H9 (cell line): Measurements from ENCODE around the gene GDI1. TPM values are rescaled to one million over a fixed set of nuclear protein-coding genes. Genes with fewer than 3 reads are reported as not detected.

Experiments used
- DNase-seq: peaks from one replicate; pipeline ENCODE4 v3.0.0-alpha.2; 2017
- H2AFZ ChIP-seq: one replicate; pipeline ENCODE4 v1.6.1; 2013; ENCODE audit warnings: mild to moderate bottlenecking, low read length, control low read depth, moderate library complexity
- H2AK5ac ChIP-seq: 2 replicates; pipeline ENCODE4 v1.6.1; 2013; ENCODE audit warnings: low read length, control low read depth, mixed read lengths; ENCODE audit not compliant: insufficient read length
- H2BK120ac ChIP-seq: one replicate; pipeline ENCODE4 v1.6.1; 2013; ENCODE audit warnings: low read depth, mild to moderate bottlenecking, low read length, control low read depth, inconsistent platforms; ENCODE audit not compliant: poor library complexity, severe bottlenecking
- H2BK12ac ChIP-seq: 2 replicates; pipeline ENCODE4 v1.6.1; 2013; ENCODE audit warnings: low read length, control low read depth, mixed read lengths, low read depth; ENCODE audit not compliant: insufficient read length
- H2BK15ac ChIP-seq: 2 replicates; pipeline ENCODE4 v1.6.1; 2013; ENCODE audit warnings: low read depth, low read length, control low read depth
- H2BK20ac ChIP-seq: one replicate; pipeline ENCODE4 v1.6.1; 2013; ENCODE audit warnings: low read depth, mild to moderate bottlenecking, low read length, control low read depth, inconsistent platforms; ENCODE audit not compliant: poor library complexity, severe bottlenecking
- H2BK5ac ChIP-seq: 2 replicates; pipeline ENCODE4 v1.6.1; 2013; ENCODE audit warnings: low read length, control low read depth, mixed read lengths; ENCODE audit not compliant: insufficient read length
- H3K14ac ChIP-seq: 2 replicates; pipeline ENCODE4 v1.6.1; 2013; ENCODE audit warnings: low read length, control low read depth; ENCODE audit not compliant: insufficient read depth
- H3K18ac ChIP-seq: 2 replicates; pipeline ENCODE4 v1.6.1; 2013; ENCODE audit warnings: low read depth, mild to moderate bottlenecking, mixed read lengths, low read length, control low read depth; ENCODE audit not compliant: insufficient read length
- H3K23ac ChIP-seq: 2 replicates; pipeline ENCODE4 v1.6.1; 2013; ENCODE audit warnings: low read length, control low read depth, mixed read lengths, low read depth; ENCODE audit not compliant: insufficient read length
- H3K23me2 ChIP-seq: 2 replicates; pipeline ENCODE4 v1.6.1; 2013; ENCODE audit warnings: low read depth, mild to moderate bottlenecking, mixed read lengths, low read length, control low read depth; ENCODE audit not compliant: insufficient read length, poor library complexity, severe bottlenecking
- H3K27ac ChIP-seq: 2 replicates; pipeline ENCODE4 v1.5.1; 2013; ENCODE audit warnings: low read length, control low read depth, mixed read lengths, low read depth; ENCODE audit not compliant: insufficient read length
- H3K27me3 ChIP-seq: 2 replicates; pipeline ENCODE4 v1.6.1; 2013; ENCODE audit warnings: low read length, control low read depth, inconsistent platforms; ENCODE audit not compliant: insufficient read depth
- H3K4ac ChIP-seq: 2 replicates; pipeline ENCODE4 v1.6.1; 2013; ENCODE audit warnings: low read depth, mild to moderate bottlenecking, control low read depth, inconsistent platforms, low read length, moderate library complexity
- H3K4me1 ChIP-seq: 2 replicates; pipeline ENCODE4 v1.6.1; 2013; ENCODE audit warnings: low read length, control low read depth, inconsistent platforms; ENCODE audit not compliant: insufficient read depth
- H3K4me2 ChIP-seq: 2 replicates; pipeline ENCODE4 v1.6.1; 2013; ENCODE audit warnings: low read length, control low read depth, mixed read lengths; ENCODE audit not compliant: insufficient read length, insufficient read depth
- H3K56ac ChIP-seq: 2 replicates; pipeline ENCODE4 v1.6.1; 2013; ENCODE audit warnings: low read depth, mild to moderate bottlenecking, mixed read lengths, low read length, control low read depth; ENCODE audit not compliant: insufficient read length
- H3K79me1 ChIP-seq: 2 replicates; pipeline ENCODE4 v1.6.1; 2013; ENCODE audit warnings: low read depth, mild to moderate bottlenecking, moderate library complexity, low read length, control low read depth, inconsistent platforms; ENCODE audit not compliant: insufficient read depth, poor library complexity, severe bottlenecking
- H3K79me2 ChIP-seq: 2 replicates; pipeline ENCODE4 v1.6.1; 2013; ENCODE audit warnings: low read length, control low read depth, inconsistent platforms; ENCODE audit not compliant: insufficient read depth
- H3K9ac ChIP-seq: 2 replicates; pipeline ENCODE4 v1.6.1; 2013; ENCODE audit warnings: low read length, control low read depth, mixed read lengths; ENCODE audit not compliant: insufficient read length; ENCODE audit errors: extremely low read depth
- H3K9me3 ChIP-seq: one replicate; pipeline ENCODE4 v1.6.1; 2013; ENCODE audit warnings: low read depth, low read length, inconsistent platforms; ENCODE audit not compliant: control insufficient read depth
- H3T11ph ChIP-seq: one replicate; pipeline ENCODE4 v1.6.1; 2013; ENCODE audit warnings: mild to moderate bottlenecking, low read length, control low read depth, inconsistent platforms
- H4K20me1 ChIP-seq: one replicate; pipeline ENCODE4 v1.6.1; 2013; ENCODE audit not compliant: control insufficient read depth, insufficient read length, insufficient read depth
- H4K5ac ChIP-seq: 2 replicates; pipeline ENCODE4 v1.6.1; 2013; ENCODE audit warnings: low read depth, mild to moderate bottlenecking, mixed read lengths, low read length, control low read depth; ENCODE audit not compliant: insufficient read length
- H4K8ac ChIP-seq: replicated peaks from 2 replicates; pipeline ENCODE4 v1.6.1; 2013; ENCODE audit warnings: low read length, control low read depth, mixed read lengths, low read depth; ENCODE audit not compliant: insufficient read length
- H4K91ac ChIP-seq: 2 replicates; pipeline ENCODE4 v1.6.1; 2013; ENCODE audit warnings: low read depth, mild to moderate bottlenecking, moderate library complexity, mixed read lengths, low read length, control low read depth; ENCODE audit not compliant: insufficient read length
- H3K27ac Mint-ChIP-seq, 3 experiments: 2 replicates in 2 of 3; 3 replicates in 1 of 3; pipeline ENCODE4 v1.8.0; 2020 to 2021; ENCODE audit warnings: mixed read lengths in 3 of 3, mild to moderate bottlenecking in 1 of 3, moderate library complexity in 1 of 3
- H3K27me3 Mint-ChIP-seq: 2 replicates; pipeline ENCODE4 v1.8.0; 2021; ENCODE audit warnings: low read depth, mild to moderate bottlenecking, moderate library complexity, mixed read lengths
- H3K36me3 Mint-ChIP-seq, 3 experiments: 2 replicates in 2 of 3; 3 replicates in 1 of 3; pipeline ENCODE4 v1.8.0; 2020 to 2021; ENCODE audit warnings: low read depth in 3 of 3, mixed read lengths in 3 of 3; ENCODE audit not compliant: insufficient read depth in 1 of 3
- H3K4me1 Mint-ChIP-seq, 2 experiments: 2 replicates each; pipeline ENCODE4 v1.8.0; 2020; ENCODE audit warnings: mixed read lengths in 2 of 2
- H3K4me3 Mint-ChIP-seq, 2 experiments: 2 replicates in 1 of 2; 3 replicates in 1 of 2; pipeline ENCODE4 v1.8.0; 2020 to 2021; ENCODE audit warnings: mild to moderate bottlenecking in 2 of 2, mixed read lengths in 2 of 2, moderate library complexity in 1 of 2
- H3K9me3 Mint-ChIP-seq, 2 experiments: 2 replicates in 1 of 2; 3 replicates in 1 of 2; pipeline ENCODE4 v1.8.0; 2020; ENCODE audit warnings: mild to moderate bottlenecking in 2 of 2, mixed read lengths in 2 of 2, moderate library complexity in 1 of 2
- CTCF ChIP-seq: fragments of 200-600 bp; sonication (generic); conservative IDR thresholded peaks from 3 replicates; pipeline ENCODE4 v1.8.0; 2021; ENCODE audit warnings: antibody characterized with exemption, mild to moderate bottlenecking
- WGBS: extraction: QIAGEN DNeasy Blood & Tissue Kit; methylation state at CpG from one replicate; pipeline ENCODE4 v1.1.7; 2013; ENCODE audit warnings: missing lambda C conversion rate, low lambda C conversion rate, mixed read lengths; ENCODE audit not compliant: insufficient read length; ENCODE audit errors: extremely low coverage; 5-methylcytosine and 5-hydroxymethylcytosine counted together
- total RNA-seq: library from RNA; stranded (reverse); gene quantifications from 2 replicates; pipeline ENCODE4 v1.2.1, GENCODE V29; 2021

GDI1 gene
- total RNA-seq, 1 experiment from 2014 or later, result 111 TPM

- H4K91ac ChIP-seq, result no peak overlapping the region
- H3K4me1 ChIP-seq, result no peaks in the 10 kb centered on the region
- no peak overlapping the region for H2AFZ ChIP-seq
- no peak overlapping the region for H3K18ac ChIP-seq
- DNase-seq, result no peak
- no peaks in the 10 kb centered on the region for H3K23me2 ChIP-seq
- no peak overlapping the region for H3K9ac ChIP-seq
- H3K56ac ChIP-seq, result no peak overlapping the region
- no peak overlapping the region for H3K4me2 ChIP-seq
- H3K23ac ChIP-seq, result no peak overlapping the region
- no peak overlapping the region for H3T11ph ChIP-seq
- H2BK15ac ChIP-seq, result no peak overlapping the region
- no peak overlapping the region for H3K27ac ChIP-seq
- no peak overlapping the region for H2BK12ac ChIP-seq
- no peak overlapping the region for H2BK20ac ChIP-seq
- H2BK120ac ChIP-seq, result no peak overlapping the region
- Mint-ChIP-seq H3K36me3 (peaks cover 23 to 57% (median 53%) of the 10 kb centered on the region in 3 experiments), H3K27me3 (no peaks in the 10 kb centered on the region; the same call in 1 of the 2 replicates), H3K9me3 (peaks cover 48 to 84% of the 10 kb centered on the region in 2 experiments), H3K4me1 (no peaks in the 10 kb centered on the region), H3K27ac (no peak overlapping the region), H3K4me3 (no peak overlapping the region)
- no peak overlapping the region for H2BK5ac ChIP-seq
- no peak overlapping the region for H3K4ac ChIP-seq
- H3K79me1 ChIP-seq, result no peaks in the 10 kb centered on the region
- no peak for TF ChIP-seq CTCF
- no peaks in the 10 kb centered on the region for H4K20me1 ChIP-seq
- WGBS, result no CpG with 5 or more reads among the region's 14 CpGs
- H3K9me3 ChIP-seq, result peaks cover 27% of the 10 kb centered on the region
- no peak overlapping the region for H4K5ac ChIP-seq
- no peak overlapping the region for H4K8ac ChIP-seq
- H2AK5ac ChIP-seq, result no peak overlapping the region
- no peaks in the 10 kb centered on the region for H3K79me2 ChIP-seq
- H3K14ac ChIP-seq, result no peak overlapping the region
- H3K27me3 ChIP-seq, result no peaks in the 10 kb centered on the region
Observed at GRCh38 chrX:154465601-154466000, 28.6 kb downstream of the GDI1 start.
